Measurements from ENCODE around the gene SH3TC1.

The SH3TC1 gene

GRCh38 chr4:8181844-8182243 is 17.2 kb upstream of the SH3TC1 start:
- no peak for DNase-seq

- no peak for DNase-seq
Measured at GRCh38 chr4:8182294-8182693, 16.8 kb upstream of the SH3TC1 start.

DNA sequence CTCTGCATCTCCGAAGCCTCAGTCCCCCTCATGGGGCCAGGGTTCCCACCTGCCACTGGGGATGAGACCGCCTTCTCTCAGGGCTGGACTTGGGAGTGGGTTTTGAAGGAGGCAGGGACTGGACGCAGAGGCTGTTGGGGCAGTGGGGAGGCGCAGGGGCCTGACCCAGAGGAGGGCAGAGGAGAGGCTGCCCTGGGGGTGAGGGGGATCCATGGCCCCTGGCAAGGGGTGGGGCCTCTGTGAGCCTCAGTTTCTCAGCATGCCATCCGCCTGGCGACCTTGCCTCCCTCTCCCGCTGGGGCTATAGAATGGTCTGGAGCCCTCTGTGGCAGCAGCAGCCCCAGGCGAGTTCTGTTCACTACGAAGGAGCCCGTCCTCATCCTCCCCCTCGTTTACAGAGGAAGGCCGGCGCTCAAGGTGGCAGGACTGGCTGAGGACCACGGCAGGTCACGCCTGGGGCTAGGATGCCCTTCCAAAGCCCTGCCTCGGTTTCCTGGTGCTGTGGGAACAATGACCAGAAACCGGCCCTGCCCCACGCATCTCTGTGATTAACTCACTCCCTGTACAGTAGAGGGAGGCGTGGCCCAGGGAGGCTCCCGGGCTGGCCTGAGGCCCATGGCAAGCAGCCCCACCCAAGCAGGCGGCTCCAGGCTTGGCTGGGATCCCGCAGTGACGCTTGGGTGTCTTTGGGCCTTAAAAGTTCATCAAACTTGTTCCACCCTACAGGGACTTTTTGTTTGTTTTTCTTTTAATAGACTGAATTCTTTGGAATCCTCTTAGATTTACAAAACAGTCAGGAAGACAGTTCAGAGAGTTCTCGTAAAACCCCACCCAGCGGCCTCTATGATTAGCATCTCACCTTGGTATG is 16.0 kb upstream of the SH3TC1 start:
- no peak for DNase-seq

DNA sequence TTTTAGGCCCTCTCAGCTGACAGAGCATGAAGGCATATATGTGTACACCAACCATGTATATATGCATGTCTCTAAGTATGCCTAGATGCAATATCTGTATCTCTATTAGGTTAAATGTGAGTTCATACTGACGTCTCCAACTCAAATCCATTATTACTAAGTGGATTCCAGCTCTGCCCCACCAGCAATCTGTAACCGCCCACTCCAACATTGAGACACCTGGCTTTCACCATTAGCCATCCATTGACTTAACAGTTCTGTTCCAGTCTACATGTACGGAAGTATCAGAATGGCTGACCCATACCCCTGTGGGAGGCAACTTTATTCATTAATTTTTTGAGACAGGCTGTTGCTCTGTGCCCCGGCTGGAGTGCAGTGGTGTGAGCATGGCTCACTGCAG is 15.0 kb upstream of the SH3TC1 start:
- DNase-seq = no peak

- no peak for DNase-seq
Measured at GRCh38 chr4:8185295-8185694, 13.8 kb upstream of the SH3TC1 start.

- DNase-seq = no peak
Measured at GRCh38 chr4:8185930-8186329, 13.2 kb upstream of the SH3TC1 start.

GRCh38 chr4:8188085-8188484 is 11.0 kb upstream of the SH3TC1 start:
- DNase-seq = no peak

- DNase-seq = peak; percentile 49
Measured at GRCh38 chr4:8188743-8189550, 10.1 kb upstream of the SH3TC1 start.

DNA sequence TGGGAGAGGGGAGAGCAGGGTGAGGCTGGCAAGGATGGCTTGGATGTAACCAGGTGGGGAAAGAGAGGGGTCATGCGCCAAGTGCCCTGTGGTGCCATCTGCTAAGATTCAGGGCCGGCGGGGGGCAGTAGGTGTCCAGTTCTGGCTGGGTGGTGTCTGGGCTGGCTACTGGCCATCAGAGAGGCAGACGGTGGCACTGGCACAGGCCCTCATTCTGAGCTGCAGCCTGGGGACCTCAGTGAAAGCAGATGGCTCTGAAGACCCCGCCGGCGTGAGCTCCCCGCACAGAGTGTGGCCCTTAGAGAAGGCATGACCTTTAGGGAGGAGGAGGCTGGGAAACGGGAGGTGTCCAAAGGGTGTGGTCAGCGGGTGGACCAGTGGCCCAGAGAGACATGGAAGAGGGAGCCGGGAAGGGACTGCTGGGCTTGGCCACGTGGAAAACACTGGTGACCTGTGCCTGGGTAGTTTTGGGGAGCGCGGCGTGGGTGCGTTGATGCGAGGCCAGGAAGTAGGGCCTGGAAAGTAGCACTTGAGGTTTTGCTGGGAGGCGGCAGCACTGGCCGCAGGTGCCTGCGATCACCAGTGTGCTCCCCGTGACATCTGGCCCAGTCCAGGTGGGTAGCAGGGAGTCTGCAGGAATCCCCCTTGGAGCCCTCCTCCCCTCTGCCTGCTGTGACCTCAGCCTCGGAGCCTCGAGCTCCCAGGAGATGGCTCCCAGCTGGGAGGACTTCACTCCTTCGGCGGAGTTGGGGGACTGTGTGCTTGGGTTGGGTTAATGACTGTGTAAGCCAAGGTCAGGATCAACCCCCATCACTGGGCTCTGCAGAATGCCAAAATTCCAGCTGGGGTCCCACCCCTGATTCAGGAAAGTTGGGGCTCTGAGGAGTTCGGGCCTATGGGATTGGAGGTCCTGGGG is 9.3 kb upstream of the SH3TC1 start:
- DNase-seq = no peak

- DNase-seq = no peak
Measured at GRCh38 chr4:8191136-8191747, 7.8 kb upstream of the SH3TC1 start.

- DNase-seq = peak; percentile 16
Measured at GRCh38 chr4:8192748-8193738, 6.0 kb upstream of the SH3TC1 start.

DNA sequence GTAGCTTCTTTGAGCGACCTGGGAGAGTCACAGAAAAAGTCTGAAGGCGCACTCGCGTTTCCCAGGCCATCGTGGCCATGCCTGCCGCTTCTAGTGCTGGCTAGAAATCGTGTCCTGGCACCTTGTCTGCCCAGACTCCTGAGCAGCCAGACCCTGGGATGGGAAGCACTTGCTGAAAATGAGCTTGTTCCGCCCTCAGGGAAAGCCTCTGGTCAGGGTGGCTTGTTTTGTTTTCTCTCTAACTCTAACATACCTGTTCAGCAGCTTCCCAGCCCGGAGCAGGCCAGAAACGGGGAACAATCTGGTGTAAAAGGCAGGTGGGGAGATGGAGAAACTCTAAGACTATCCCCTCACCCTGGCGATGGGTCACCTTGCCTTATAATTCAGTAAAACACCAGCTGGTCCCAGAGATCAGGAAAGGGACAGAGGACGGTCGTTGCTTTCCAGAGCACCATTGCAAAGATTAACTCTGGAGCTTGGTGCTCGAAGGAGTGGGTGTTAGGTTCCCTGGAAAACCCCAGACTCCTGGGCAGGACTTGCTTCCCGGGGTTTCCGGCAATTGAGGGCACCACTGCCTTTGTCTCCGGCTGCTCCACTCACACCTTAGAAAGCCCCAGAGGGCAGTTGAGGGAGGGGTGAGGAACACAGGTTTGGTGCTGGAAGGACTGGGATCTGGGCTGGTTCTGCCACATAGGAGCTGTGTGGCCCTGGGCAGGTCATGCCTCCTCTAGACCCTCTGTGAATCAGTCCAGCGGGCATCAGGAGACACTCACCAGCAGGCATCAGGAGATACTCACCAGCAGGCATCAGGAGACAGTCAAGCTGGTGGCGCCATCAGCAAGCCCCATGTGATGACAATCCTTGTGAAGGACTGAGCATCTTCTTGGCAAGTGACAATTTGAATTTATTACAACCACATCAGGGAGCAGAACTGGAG is 4.5 kb upstream of the SH3TC1 start:
- DNase-seq = no peak

GRCh38 chr4:8195431-8195830 is 3.7 kb upstream of the SH3TC1 start:
- no peak for DNase-seq

DNA sequence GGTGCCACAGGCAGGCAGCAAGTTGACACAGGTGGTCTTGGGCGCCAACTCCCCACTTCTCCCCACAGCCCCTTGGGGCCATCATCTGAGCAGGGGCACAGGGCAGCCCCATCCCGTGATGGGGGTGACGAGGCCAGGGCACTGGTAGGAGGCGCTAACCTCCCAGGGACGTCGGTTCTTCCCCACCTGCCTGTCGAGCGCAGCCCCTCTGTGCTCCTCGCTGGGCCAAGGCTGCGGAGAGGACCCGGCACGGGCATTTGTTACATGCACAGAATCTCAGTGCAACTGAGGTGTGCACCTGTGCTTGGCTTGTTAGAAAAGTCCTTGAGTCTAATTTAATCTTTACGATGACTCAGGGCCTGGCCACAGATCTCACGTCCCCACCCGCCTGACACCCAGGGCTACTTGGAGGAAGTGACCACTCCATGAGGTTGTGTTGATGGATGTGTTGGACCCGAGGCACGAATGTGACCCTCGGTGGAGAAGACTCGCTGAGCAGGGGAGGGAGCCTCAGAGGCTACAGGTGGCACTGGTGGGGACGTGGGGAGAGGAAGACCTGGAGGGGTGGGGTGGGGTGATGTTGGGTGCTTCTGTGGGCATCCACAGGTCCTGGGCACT is 3.1 kb upstream of the SH3TC1 start:
- DNase-seq = no peak

GRCh38 chr4:8197521-8197920 is 1.6 kb upstream of the SH3TC1 start:
- no peak for DNase-seq

GRCh38 chr4:8198206-8198905 is 734 bp upstream of the SH3TC1 start:
- no peak for DNase-seq

- DNase-seq = no peak
Measured at GRCh38 chr4:8199594-8200301, 658 bp downstream of the SH3TC1 start.

GRCh38 chr4:8200302-8200975 is 1.3 kb downstream of the SH3TC1 start:
- no peak for DNase-seq
